Hepatocyte (in vitro differentiated cells): ENCODE measurements around the gene KRTAP16-1.

ENCODE experiments used
- EZH2phosphoT487 ChIP-seq: fragments of 200-600 bp; sonication (generic); IDR thresholded peaks from one replicate; pipeline ENCODE4 v1.6.1; 2018; ENCODE audit warnings: antibody characterized with exemption, mild to moderate bottlenecking, low read depth, moderate library complexity; ENCODE audit not compliant: unreplicated experiment, severe bottlenecking
- TF ChIP-seq, protein P1 (sequence below): fragments of 200-600 bp; sonication (generic); IDR thresholded peaks from 2 replicates; pipeline ENCODE4 v1.5.1; 2016; ENCODE audit warnings: antibody characterized with exemption, mild to moderate bottlenecking; ENCODE audit not compliant: poor library complexity

GRCh38 chr17:41329279-41329948, 20.3 kb upstream of the KRTAP16-1 start:
- TF ChIP-seq EZH2phosphoT487: no peak
- TF ChIP-seq, protein P1, sequence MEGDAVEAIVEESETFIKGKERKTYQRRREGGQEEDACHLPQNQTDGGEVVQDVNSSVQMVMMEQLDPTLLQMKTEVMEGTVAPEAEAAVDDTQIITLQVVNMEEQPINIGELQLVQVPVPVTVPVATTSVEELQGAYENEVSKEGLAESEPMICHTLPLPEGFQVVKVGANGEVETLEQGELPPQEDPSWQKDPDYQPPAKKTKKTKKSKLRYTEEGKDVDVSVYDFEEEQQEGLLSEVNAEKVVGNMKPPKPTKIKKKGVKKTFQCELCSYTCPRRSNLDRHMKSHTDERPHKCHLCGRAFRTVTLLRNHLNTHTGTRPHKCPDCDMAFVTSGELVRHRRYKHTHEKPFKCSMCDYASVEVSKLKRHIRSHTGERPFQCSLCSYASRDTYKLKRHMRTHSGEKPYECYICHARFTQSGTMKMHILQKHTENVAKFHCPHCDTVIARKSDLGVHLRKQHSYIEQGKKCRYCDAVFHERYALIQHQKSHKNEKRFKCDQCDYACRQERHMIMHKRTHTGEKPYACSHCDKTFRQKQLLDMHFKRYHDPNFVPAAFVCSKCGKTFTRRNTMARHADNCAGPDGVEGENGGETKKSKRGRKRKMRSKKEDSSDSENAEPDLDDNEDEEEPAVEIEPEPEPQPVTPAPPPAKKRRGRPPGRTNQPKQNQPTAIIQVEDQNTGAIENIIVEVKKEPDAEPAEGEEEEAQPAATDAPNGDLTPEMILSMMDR: peak; percentile 61
